Activated naive CD8-positive, alpha-beta T cell treated with anti-CD3 and anti-CD28 coated beads, Interleukin-2, amount 50 U/mL, for 24 hours (primary cell): ENCODE results near the gene KCNQ1.

Source experiments
- ATAC-seq: fragments of 150-1000 bp; cut with Tn5 transposase; one replicate; pipeline ENCODE4 v1.10.0; 2021
- DNase-seq: peaks from one replicate; pipeline ENCODE4 v3.0.0; 2021
- H3K27ac Mint-ChIP-seq: one replicate; pipeline ENCODE4 v1.8.0; 2021; ENCODE audit warnings: mild to moderate bottlenecking, mixed read lengths
- H3K27me3 Mint-ChIP-seq: one replicate; pipeline ENCODE4 v1.8.0; 2021; ENCODE audit warnings: mixed read lengths
- H3K36me3 Mint-ChIP-seq: one replicate; pipeline ENCODE4 v1.8.0; 2021; ENCODE audit warnings: low read depth, mixed read lengths
- H3K4me1 Mint-ChIP-seq: one replicate; pipeline ENCODE4 v1.8.0; 2021; ENCODE audit warnings: mixed read lengths
- H3K4me3 Mint-ChIP-seq: one replicate; pipeline ENCODE4 v1.8.0; 2021; ENCODE audit warnings: mild to moderate bottlenecking, moderate library complexity, mixed read lengths
- H3K9me3 Mint-ChIP-seq: one replicate; pipeline ENCODE4 v1.8.0; 2021; ENCODE audit warnings: mixed read lengths

The KCNQ1 gene

DNA sequence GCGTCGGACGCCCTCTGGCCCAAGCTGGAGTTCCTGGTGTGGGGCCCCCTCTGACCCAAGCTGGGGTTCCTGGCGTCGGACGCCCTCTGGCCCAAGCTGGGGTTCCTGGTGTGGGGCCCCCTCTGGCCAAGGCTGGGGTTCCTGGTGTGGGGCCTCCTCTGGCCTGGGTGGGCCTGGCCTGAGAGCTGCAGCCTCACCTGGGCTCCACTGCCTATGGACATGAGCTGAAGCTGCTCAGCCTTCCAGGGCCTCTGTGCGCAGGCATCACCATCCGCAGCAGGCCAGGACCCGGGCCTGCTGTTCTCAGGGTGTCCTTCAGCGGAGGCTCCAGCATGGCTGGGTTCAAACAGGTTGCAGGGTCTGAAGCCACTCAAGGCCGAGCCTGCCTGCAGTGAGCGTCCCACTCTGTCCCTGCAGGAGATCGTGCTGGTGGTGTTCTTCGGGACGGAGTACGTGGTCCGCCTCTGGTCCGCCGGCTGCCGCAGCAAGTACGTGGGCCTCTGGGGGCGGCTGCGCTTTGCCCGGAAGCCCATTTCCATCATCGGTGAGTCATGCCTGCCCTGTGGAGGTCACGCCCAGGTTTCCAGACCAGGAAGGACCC, 125.5 kb downstream of the KCNQ1 start:
- Mint-ChIP-seq H3K27ac (no peak overlapping the region), H3K4me3 (no peak overlapping the region), H3K36me3 (no peaks in the 10 kb centered on the region), H3K9me3 (no peaks in the 10 kb centered on the region), H3K4me1 (no peaks in the 10 kb centered on the region), H3K27me3 (no peaks in the 10 kb centered on the region)
- DNase-seq = no peak
- ATAC-seq = no peak

DNA sequence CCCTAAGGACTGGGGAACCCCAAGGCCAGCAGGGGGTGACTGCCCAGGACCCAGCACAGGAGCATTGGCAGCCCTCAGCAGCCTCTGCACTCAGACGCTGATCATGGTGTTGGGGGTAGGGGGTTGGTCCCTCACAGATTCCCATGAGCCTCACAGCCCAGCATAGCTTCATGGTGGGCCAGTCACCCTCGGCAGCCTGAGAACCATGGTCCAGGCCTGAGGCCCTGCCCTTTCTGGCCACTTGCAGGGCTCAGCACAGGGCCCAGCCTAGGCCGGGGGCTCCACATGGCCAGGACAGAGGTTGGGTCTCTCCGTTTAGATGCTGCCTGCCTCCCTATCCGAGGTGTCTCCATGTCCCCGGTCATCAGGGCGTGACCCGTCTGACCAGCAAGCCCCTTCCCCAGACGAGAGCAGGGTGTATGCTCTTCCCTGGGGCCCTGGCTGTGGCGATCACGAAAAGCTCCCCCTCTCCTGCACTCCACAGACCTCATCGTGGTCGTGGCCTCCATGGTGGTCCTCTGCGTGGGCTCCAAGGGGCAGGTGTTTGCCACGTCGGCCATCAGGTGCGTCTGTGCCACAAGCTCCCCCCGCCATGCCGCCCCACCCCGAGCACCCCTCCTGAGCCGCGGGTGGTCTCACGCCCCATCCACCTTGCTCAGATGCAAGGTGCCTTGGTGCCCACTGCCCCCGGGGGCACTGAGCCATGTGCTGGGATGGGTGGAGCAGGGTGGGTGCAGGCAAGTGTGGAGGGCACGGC, 126.2 kb downstream of the KCNQ1 start:
- H3K9me3 Mint-ChIP-seq = no peaks in the 10 kb centered on the region
- H3K36me3 Mint-ChIP-seq = no peaks in the 10 kb centered on the region
- H3K27me3 Mint-ChIP-seq = no peaks in the 10 kb centered on the region
- DNase-seq (no peak), ATAC-seq (no peak)
- H3K4me1 Mint-ChIP-seq = no peaks in the 10 kb centered on the region
- H3K4me3 Mint-ChIP-seq = no peak overlapping the region
- no peak overlapping the region for H3K27ac Mint-ChIP-seq

GRCh38 chr11:2571598-2572281, 126.9 kb downstream of the KCNQ1 start:
- Mint-ChIP-seq H3K9me3 (no peaks in the 10 kb centered on the region), H3K27ac (no peak overlapping the region), H3K4me1 (no peaks in the 10 kb centered on the region), H3K27me3 (no peaks in the 10 kb centered on the region), H3K36me3 (no peaks in the 10 kb centered on the region), H3K4me3 (no peak overlapping the region)
- ATAC-seq (no peak), DNase-seq (no peak)

DNA sequence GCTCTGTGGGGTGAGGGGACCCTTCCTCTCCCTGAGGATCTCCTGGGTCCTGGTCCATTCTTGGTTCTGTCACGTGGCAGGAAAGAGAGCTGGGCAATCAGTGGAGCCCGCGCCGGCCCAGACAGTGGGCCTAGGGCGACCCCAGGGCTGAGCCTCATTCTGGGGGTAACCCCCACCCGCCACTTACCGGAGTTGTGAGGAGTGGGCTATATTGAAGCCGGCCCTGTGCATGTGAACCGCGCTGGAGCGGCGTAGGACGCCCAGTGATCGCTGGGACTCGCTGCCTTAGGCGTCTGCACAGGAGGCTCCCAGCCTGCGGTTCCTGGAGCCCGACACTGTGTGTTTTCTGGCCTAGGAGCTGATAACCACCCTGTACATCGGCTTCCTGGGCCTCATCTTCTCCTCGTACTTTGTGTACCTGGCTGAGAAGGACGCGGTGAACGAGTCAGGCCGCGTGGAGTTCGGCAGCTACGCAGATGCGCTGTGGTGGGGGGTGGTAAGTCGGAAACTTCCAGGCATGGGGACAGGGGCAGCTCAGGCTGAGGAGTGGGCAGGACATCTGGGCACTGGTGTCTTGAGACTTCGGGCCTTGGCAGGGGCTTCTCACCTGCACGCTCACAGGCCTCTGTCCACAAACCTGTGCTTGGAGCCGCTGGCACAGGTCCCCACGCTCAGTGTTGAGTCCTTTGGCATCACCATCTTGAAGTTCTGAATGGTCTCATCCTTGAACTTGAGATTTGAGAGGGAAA, 127.9 kb downstream of the KCNQ1 start:
- Mint-ChIP-seq H3K4me1 (no peaks in the 10 kb centered on the region), H3K9me3 (no peaks in the 10 kb centered on the region), H3K36me3 (no peaks in the 10 kb centered on the region), H3K4me3 (no peak overlapping the region), H3K27ac (no peak overlapping the region), H3K27me3 (no peaks in the 10 kb centered on the region)
- DNase-seq = no peak
- no peak for ATAC-seq

GRCh38 chr11:2573240-2574042, 128.6 kb downstream of the KCNQ1 start:
- Mint-ChIP-seq H3K4me3 (no peak overlapping the region), H3K27ac (no peak overlapping the region), H3K9me3 (no peaks in the 10 kb centered on the region), H3K4me1 (no peaks in the 10 kb centered on the region), H3K27me3 (no peaks in the 10 kb centered on the region), H3K36me3 (no peaks in the 10 kb centered on the region)
- no peak for DNase-seq
- no peak for ATAC-seq

- Mint-ChIP-seq H3K9me3 (no peaks in the 10 kb centered on the region), H3K36me3 (no peaks in the 10 kb centered on the region), H3K27me3 (no peaks in the 10 kb centered on the region), H3K27ac (no peak overlapping the region), H3K4me1 (no peaks in the 10 kb centered on the region), H3K4me3 (no peak overlapping the region)
- DNase-seq (no peak), ATAC-seq (no peak)
Measured at GRCh38 chr11:2574043-2574552, 129.3 kb downstream of the KCNQ1 start.

DNA sequence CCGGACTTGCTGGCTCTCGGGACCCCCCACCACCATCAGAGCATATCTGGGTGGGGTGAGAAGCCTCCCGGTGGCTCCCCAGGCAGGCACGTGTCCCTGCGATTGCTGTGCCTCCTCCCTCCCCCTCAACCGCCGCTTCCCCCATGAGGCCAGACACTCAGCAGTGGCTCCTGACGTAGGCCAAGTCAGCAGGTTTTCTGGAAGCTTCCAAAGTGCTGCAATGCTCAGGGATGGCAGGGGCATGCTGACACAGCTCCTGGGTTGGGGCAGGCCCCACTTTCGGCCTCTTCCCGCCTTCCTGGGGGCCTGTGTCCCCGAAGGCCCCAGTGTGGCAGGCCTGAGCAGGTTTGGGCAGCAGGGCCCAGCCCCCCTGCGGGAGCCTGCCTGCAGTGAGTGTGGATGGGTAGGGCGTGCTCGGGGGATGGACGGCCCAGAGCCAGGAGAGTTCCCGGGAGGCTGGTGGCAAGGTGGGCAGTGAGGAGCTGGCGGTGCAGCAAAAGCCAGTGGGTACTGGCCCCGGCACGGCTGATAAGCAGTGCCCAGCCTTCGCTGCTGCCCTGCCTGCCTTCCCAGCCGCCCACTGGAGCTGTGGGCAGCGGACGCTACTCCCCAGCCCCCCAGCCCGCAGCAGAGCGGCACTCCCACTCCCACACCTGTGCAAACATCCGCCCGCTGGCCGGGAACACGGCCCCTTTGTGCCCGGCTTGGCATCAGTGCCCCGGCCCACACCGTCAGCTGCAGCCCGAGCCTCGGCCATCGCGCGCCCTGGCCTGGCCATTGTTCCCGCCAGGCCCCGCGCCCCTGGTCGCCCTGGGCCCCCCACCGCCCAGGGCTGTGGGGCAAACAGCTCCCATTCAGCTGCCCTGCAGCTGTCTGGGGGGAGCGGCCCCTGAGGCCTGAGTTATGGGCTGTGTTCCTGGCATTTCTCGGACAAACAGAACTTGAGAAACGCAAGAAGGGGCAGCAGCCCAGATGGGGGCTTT, 130.0 kb downstream of the KCNQ1 start:
- Mint-ChIP-seq H3K4me1 (no peaks in the 10 kb centered on the region), H3K9me3 (no peaks in the 10 kb centered on the region), H3K36me3 (no peaks in the 10 kb centered on the region), H3K27me3 (no peaks in the 10 kb centered on the region), H3K4me3 (no peak overlapping the region), H3K27ac (no peak overlapping the region)
- ATAC-seq (no peak), DNase-seq (no peak)

- no peak overlapping the region for H3K27ac Mint-ChIP-seq
- no peak overlapping the region for H3K4me3 Mint-ChIP-seq
- DNase-seq = no peak
- H3K27me3 Mint-ChIP-seq = no peaks in the 10 kb centered on the region
- H3K4me1 Mint-ChIP-seq = no peaks in the 10 kb centered on the region
- H3K9me3 Mint-ChIP-seq = no peaks in the 10 kb centered on the region
- no peak for ATAC-seq
- no peaks in the 10 kb centered on the region for H3K36me3 Mint-ChIP-seq
Measured at GRCh38 chr11:2575591-2576051, 130.8 kb downstream of the KCNQ1 start.

DNA sequence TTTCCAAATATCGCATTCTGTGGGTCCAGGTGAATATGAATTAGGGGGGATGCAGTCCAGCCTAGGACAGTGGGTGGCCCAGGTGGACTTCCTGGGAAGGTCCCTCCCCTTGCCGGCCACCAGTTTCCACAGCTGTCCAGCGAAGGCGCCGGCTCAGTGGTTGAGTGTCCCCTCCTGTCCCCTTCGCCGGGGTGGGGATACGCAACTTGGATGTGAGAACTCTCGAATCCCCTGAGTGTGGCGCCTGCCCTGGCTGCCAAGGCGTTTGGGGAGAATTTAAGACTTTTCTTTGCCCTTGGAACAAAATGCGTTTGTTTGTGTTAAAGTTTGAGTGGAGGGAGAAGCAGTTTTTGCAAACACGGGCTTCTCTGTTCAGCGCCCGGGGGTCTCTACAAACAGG, 131.3 kb downstream of the KCNQ1 start:
- Mint-ChIP-seq H3K27ac (no peak overlapping the region), H3K4me3 (no peak overlapping the region), H3K9me3 (no peaks in the 10 kb centered on the region), H3K27me3 (no peaks in the 10 kb centered on the region), H3K36me3 (no peaks in the 10 kb centered on the region), H3K4me1 (no peaks in the 10 kb centered on the region)
- no peak for DNase-seq
- ATAC-seq = no peak

- Mint-ChIP-seq H3K4me1 (no peaks in the 10 kb centered on the region), H3K27me3 (no peaks in the 10 kb centered on the region), H3K27ac (no peak overlapping the region), H3K36me3 (no peaks in the 10 kb centered on the region), H3K9me3 (no peaks in the 10 kb centered on the region), H3K4me3 (no peak overlapping the region)
- DNase-seq (no peak), ATAC-seq (no peak)
Measured at GRCh38 chr11:2576549-2576948, 131.7 kb downstream of the KCNQ1 start.

DNA sequence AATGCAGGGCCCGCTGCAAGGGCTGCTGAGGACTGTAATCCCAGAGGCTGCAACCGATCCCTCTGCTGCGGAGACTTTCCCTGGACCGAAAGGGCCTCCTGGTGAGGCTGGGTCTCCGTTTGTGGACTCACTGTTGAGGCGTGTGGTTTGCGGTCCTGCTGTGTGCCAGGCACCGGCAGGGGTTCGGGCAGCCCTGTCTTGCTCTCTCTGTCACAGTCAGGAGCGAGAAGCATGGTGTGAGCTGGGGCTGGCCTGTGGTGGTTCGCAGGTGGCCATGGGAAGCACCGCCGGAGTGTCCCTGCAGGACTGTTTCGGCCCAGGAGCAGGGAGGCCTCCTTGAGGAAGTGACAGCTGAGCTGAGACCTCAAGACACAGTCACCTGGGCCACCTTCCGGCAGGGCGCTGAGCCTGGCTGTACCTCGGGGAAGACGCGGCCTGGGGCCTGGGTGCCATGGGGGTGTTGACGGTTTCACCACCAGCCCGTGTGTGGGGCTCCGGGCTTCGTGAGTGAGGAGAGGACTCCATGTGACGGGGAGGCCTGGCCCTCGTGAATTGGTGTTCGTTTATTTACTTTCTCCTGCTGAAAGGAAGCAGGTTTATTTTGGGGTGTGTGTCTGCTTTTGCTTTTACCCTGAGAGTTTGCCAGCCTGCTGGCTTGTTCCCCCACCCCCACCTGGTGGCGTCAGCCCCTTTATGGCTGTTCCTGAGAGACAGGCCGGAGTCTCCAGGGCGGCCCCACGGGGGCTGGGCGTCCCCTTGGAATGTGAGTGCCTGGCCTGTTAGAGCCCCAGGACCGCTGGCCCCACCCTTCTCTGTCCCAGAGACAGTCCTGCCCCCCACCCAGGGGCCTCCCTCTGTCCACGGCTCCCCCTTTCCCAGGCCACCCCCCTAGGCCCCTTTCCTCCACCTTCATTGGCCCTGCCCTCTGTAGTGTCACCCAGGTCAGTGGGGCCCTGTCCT, 132.5 kb downstream of the KCNQ1 start:
- DNase-seq = no peak
- no peaks in the 10 kb centered on the region for H3K36me3 Mint-ChIP-seq
- no peak overlapping the region for H3K27ac Mint-ChIP-seq
- ATAC-seq = no peak
- H3K9me3 Mint-ChIP-seq = no peaks in the 10 kb centered on the region
- H3K4me3 Mint-ChIP-seq = no peak overlapping the region
- H3K27me3 Mint-ChIP-seq = no peaks in the 10 kb centered on the region
- no peaks in the 10 kb centered on the region for H3K4me1 Mint-ChIP-seq
